HepG2 (cell line): ENCODE results near the gene ZNF865.

Source experiments
- CREB1 ChIP-seq, 2 experiments: fragments of 450-650 bp in 1 of 2; IDR thresholded peaks; 2 replicates each; pipeline ENCODE4 v1.6.1; 2016 to 2017; ENCODE audit warnings: control low read depth in 1 of 2, mild to moderate bottlenecking in 1 of 2, missing compliant biosample characterization in 1 of 2, missing genetic modification characterization in 1 of 2
- KDM5A ChIP-seq: fragments of 200-600 bp; sonication (generic); IDR thresholded peaks from 2 replicates; pipeline ENCODE4 v1.7.0; 2018; ENCODE audit warnings: antibody characterized with exemption, mild to moderate bottlenecking, low read length, borderline replicate concordance
- MAFK ChIP-seq, 2 experiments: IDR thresholded peaks in 1 of 2; conservative IDR thresholded peaks in 1 of 2; 2 replicates each; pipeline ENCODE4 v1.6.1; 2011; ENCODE audit warnings: improper control_type of control experiment in 2 of 2, low read length in 2 of 2
- PAX8 ChIP-seq: sonication (generic); formaldehyde crosslinking; IDR thresholded peaks from 2 replicates; pipeline ENCODE4 v1.8.0; 2022; ENCODE audit warnings: mild to moderate bottlenecking, missing genetic modification reagents, borderline replicate concordance
- POLR2A ChIP-seq, 2 experiments: IDR thresholded peaks; 2 replicates each; pipeline ENCODE4 v1.6.1; 2011; ENCODE audit warnings: low read depth in 2 of 2, low read length in 2 of 2, mild to moderate bottlenecking in 1 of 2, moderate library complexity in 1 of 2; ENCODE audit not compliant: insufficient read depth in 1 of 2
- SIN3A ChIP-seq: IDR thresholded peaks from 2 replicates; pipeline ENCODE4 v1.6.1; 2011; ENCODE audit warnings: low read depth, mild to moderate bottlenecking, control low read depth, low read length, borderline replicate concordance
- SNRNP70 ChIP-seq: fragments of 200-400 bp; formaldehyde crosslinking; IDR thresholded peaks from 2 replicates; pipeline ENCODE4 v1.6.1; 2017; ENCODE audit warnings: mild to moderate bottlenecking, low read depth, low read length, moderate library complexity
- SRSF9 ChIP-seq: fragments of 200-400 bp; formaldehyde crosslinking; IDR thresholded peaks from 2 replicates; pipeline ENCODE4 v1.6.1; 2018; ENCODE audit warnings: borderline replicate concordance, mild to moderate bottlenecking, low read depth, low read length; ENCODE audit not compliant: insufficient read depth, poor library complexity, severe bottlenecking

- TF ChIP-seq SRSF9 (no peak), SIN3A (no peak), KDM5A (no peak), POLR2A (IDR thresholded peaks at IDR 0.05; ENCODE audit: insufficient read depth in 1 of 2, low read depth in 2 of 2, low read length in 2 of 2) (no peak), PAX8 (CRISPR knock-in tag) (no peak), SNRNP70 (no peak), CREB1 (IDR thresholded peaks at IDR 0.05) (no peak), CREB1 (CRISPR knock-in tag; IDR thresholded peaks at IDR 0.05) (no peak), MAFK (conservative IDR thresholded peaks at IDR 0.05 in 1 of 2, IDR thresholded peaks at IDR 0.05 in 1 of 2; ENCODE audit: low read length in 2 of 2) (no peak)
These were observed 47.1 kb downstream of the ZNF865 start for GRCh38 chr19:55652311-55653128.
